ENCODE results near the gene LUC7L2.
"Not testable (repeated sequence)": the region's sequence is repeated elsewhere in the genome, so short reads cannot be mapped to it uniquely, and the experiment has no call there.

The LUC7L2 gene

GRCh38 chr7:139357729-139358506 is 1.8 kb upstream of the LUC7L2 start:
- not testable (repeated sequence) for DNase-seq

GRCh38 chr7:139358541-139359365 is 941 bp upstream of the LUC7L2 start:
- peak; percentile 12 for DNase-seq

GRCh38 chr7:139360210-139360947 is 685 bp downstream of the LUC7L2 start:
- peak; percentile 97 for DNase-seq

- DNase-seq, result no peak
Observed at GRCh38 chr7:139360948-139361307, 1.2 kb downstream of the LUC7L2 start.

GRCh38 chr7:139361523-139361922 is 1.8 kb downstream of the LUC7L2 start:
- DNase-seq, result no peak

GRCh38 chr7:139362302-139362701 is 2.6 kb downstream of the LUC7L2 start:
- DNase-seq, result no peak

- no peak for DNase-seq
Observed at GRCh38 chr7:139362981-139363380, 3.3 kb downstream of the LUC7L2 start.

GRCh38 chr7:139365336-139365735 is 5.6 kb downstream of the LUC7L2 start:
- no peak for DNase-seq

GRCh38 chr7:139366400-139366799 is 6.7 kb downstream of the LUC7L2 start:
- no peak for DNase-seq

- no peak for DNase-seq
Observed at GRCh38 chr7:139367438-139368155, 7.9 kb downstream of the LUC7L2 start.

- DNase-seq, result no peak
Observed at GRCh38 chr7:139370301-139370942, 10.7 kb downstream of the LUC7L2 start.

GRCh38 chr7:139370943-139371313 is 11.2 kb downstream of the LUC7L2 start:
- DNase-seq, result no peak

- DNase-seq, result no peak
Observed at GRCh38 chr7:139374246-139374645, 14.6 kb downstream of the LUC7L2 start.

- no peak for DNase-seq
Observed at GRCh38 chr7:139382439-139382838, 22.7 kb downstream of the LUC7L2 start.

- no peak for DNase-seq
Observed at GRCh38 chr7:139384611-139385010, 24.9 kb downstream of the LUC7L2 start.

GRCh38 chr7:139387594-139387993 is 27.9 kb downstream of the LUC7L2 start:
- no peak for DNase-seq

- DNase-seq, result no peak
Observed at GRCh38 chr7:139389091-139389490, 29.4 kb downstream of the LUC7L2 start.

- no peak for DNase-seq
Observed at GRCh38 chr7:139389774-139390173, 30.1 kb downstream of the LUC7L2 start.

- DNase-seq, result no peak
Observed at GRCh38 chr7:139393621-139394211, 34.0 kb downstream of the LUC7L2 start.

- DNase-seq, result no peak
Observed at GRCh38 chr7:139394540-139394939, 34.8 kb downstream of the LUC7L2 start.

GRCh38 chr7:139396323-139396951 is 36.7 kb downstream of the LUC7L2 start:
- DNase-seq, result no peak

Data from activated T-cell treated with anti-CD3 and anti-CD28 coated beads for 4 hours (primary cell).